ENCODE results near the gene PACSIN2.

PACSIN2 gene

DNA sequence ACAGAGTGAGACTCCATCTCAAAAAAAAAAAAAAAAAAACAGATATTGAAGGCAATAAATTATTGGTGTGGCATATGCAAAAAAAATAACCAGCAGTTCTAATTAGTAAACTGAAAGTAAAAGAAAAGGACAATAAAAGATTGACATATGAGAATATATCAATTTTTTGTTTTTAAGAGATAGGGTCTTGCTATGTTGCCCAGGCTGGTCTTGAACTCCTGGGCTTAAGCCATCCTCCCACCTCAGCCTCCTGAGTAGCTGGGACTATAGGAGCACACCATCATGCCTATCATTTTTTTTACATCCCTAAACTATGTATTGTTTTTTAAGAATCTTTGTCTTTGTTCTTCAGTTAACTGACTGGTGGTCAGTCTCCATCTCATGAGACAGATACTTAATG lies 31.5 kb downstream of the PACSIN2 start:
- TF ChIP-seq REST (IDR thresholded peaks at IDR 0.05; ENCODE audit: insufficient read depth in 1 of 2, low read depth in 2 of 2, low read length in 2 of 2) = no peak
- TF ChIP-seq POLR2AphosphoS5 (IDR thresholded peaks at IDR 0.05; ENCODE audit: low read depth, low read length) = no peak
- TF ChIP-seq SIN3A (IDR thresholded peaks at IDR 0.05; ENCODE audit: borderline replicate concordance, insufficient read depth, low read length) = no peak
- TF ChIP-seq FOXP2 (optimal IDR thresholded peaks at IDR 0.05; ENCODE audit: borderline replicate concordance, extremely low read depth, extremely low read length, insufficient read depth) = no peak
- TF ChIP-seq TAF1 (IDR thresholded peaks at IDR 0.05; ENCODE audit: borderline replicate concordance, insufficient read depth, low read length) = no peak

DNA sequence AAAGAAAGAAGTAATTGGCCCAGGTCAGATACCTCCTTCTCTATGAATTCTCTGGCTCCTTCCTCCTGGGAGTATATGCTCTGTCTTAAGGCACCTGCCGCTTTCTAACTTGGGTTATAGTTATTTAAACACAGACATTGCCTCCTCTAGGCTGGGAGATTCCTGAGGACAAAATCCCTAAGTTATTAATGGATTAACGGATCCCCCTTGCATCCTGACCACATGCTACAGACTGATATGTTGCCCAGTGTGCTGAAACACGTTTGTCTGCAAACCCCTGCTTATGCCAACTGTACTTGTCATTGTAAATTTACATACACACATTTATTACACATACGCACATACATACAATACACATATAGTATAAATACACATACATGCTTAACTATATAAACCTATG lies 35.3 kb downstream of the PACSIN2 start:
- no peak for TF ChIP-seq SIN3A (IDR thresholded peaks at IDR 0.05; ENCODE audit: borderline replicate concordance, insufficient read depth, low read length)
- TF ChIP-seq FOXP2 (optimal IDR thresholded peaks at IDR 0.05; ENCODE audit: borderline replicate concordance, extremely low read depth, extremely low read length, insufficient read depth) = no peak
- no peak for TF ChIP-seq TAF1 (IDR thresholded peaks at IDR 0.05; ENCODE audit: borderline replicate concordance, insufficient read depth, low read length)
- no peak for TF ChIP-seq POLR2AphosphoS5 (IDR thresholded peaks at IDR 0.05; ENCODE audit: low read depth, low read length)
- TF ChIP-seq REST (IDR thresholded peaks at IDR 0.05; ENCODE audit: insufficient read depth in 1 of 2, low read depth in 2 of 2, low read length in 2 of 2) = no peak

- no peak for TF ChIP-seq POLR2AphosphoS5 (IDR thresholded peaks at IDR 0.05; ENCODE audit: low read depth, low read length)
- no peak for TF ChIP-seq TAF1 (IDR thresholded peaks at IDR 0.05; ENCODE audit: borderline replicate concordance, insufficient read depth, low read length)
- TF ChIP-seq REST (IDR thresholded peaks at IDR 0.05; ENCODE audit: insufficient read depth in 1 of 2, low read depth in 2 of 2, low read length in 2 of 2) = no peak
- TF ChIP-seq FOXP2 (optimal IDR thresholded peaks at IDR 0.05; ENCODE audit: borderline replicate concordance, extremely low read depth, extremely low read length, insufficient read depth) = no peak
- no peak for TF ChIP-seq SIN3A (IDR thresholded peaks at IDR 0.05; ENCODE audit: borderline replicate concordance, insufficient read depth, low read length)
These were observed 36.4 kb downstream of the PACSIN2 start for GRCh38 chr22:42978453-42979103.

DNA sequence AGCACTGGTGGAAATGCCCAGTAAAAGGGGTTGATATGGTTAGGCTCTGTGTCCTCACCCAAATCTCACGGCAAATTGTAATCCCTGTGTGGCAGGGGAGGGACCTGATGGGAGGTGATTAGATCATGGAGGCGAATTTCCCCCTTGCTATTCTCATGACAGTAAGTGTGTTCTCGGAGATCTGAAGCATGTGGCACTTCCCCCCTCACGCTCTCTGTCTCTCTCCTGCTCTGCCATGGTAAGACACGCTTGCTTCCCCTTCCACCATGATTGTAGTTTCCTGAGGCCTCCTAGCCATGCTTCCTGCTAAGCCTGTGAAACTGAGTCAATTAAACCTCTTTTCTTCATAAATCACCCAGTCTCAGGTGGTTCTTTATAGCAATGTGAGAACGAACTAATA lies 37.4 kb downstream of the PACSIN2 start:
- TF ChIP-seq TAF1 (IDR thresholded peaks at IDR 0.05; ENCODE audit: borderline replicate concordance, insufficient read depth, low read length) = no peak
- no peak for TF ChIP-seq POLR2AphosphoS5 (IDR thresholded peaks at IDR 0.05; ENCODE audit: low read depth, low read length)
- TF ChIP-seq REST (IDR thresholded peaks at IDR 0.05; ENCODE audit: insufficient read depth in 1 of 2, low read depth in 2 of 2, low read length in 2 of 2) = no peak
- TF ChIP-seq SIN3A (IDR thresholded peaks at IDR 0.05; ENCODE audit: borderline replicate concordance, insufficient read depth, low read length) = no peak
- no peak for TF ChIP-seq FOXP2 (optimal IDR thresholded peaks at IDR 0.05; ENCODE audit: borderline replicate concordance, extremely low read depth, extremely low read length, insufficient read depth)

Data from PFSK-1 (cell line).